Suppressor macrophage (primary cell): ENCODE data around the gene LPIN1.
"Not testable (repeated sequence)": the region's sequence is repeated elsewhere in the genome, so short reads cannot be mapped to it uniquely, and the experiment has no call there.

Experiments used
- DNase-seq, 4 experiments: peaks; one replicate each; pipeline ENCODE4 v3.0.0-alpha.2; 2020 to 2022

The LPIN1 gene

DNA sequence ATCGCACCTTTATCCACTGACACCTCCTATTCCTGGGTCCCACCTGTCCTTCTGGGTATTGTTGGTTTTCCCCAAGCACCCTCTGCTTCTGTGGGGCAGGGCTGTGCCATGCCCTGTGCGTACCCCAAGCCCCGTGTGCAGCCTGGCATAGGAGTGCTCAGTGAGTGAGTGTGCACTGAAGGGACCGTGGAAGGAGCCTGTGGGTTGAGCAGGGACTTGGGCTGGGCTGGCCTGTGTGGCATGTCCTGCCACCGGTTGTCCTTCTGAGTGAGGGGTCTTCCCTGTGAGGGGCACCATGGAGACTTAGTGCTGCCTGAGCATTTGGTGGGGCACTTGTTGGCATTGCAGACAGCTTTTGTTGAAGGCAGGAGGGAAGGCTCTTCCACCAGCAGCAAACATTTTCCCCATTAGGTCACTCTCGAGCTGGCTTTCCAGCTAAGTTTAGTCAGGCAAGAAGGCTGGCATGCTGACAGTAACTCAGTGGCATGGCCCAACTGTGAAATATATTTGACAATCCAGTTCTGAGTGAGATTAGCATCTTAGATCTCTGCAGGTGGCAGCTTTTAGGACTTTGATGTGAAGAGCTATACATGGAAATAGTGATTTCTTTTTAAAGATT lies 64.7 kb downstream of the LPIN1 start:
- DNase-seq = no peak

DNA sequence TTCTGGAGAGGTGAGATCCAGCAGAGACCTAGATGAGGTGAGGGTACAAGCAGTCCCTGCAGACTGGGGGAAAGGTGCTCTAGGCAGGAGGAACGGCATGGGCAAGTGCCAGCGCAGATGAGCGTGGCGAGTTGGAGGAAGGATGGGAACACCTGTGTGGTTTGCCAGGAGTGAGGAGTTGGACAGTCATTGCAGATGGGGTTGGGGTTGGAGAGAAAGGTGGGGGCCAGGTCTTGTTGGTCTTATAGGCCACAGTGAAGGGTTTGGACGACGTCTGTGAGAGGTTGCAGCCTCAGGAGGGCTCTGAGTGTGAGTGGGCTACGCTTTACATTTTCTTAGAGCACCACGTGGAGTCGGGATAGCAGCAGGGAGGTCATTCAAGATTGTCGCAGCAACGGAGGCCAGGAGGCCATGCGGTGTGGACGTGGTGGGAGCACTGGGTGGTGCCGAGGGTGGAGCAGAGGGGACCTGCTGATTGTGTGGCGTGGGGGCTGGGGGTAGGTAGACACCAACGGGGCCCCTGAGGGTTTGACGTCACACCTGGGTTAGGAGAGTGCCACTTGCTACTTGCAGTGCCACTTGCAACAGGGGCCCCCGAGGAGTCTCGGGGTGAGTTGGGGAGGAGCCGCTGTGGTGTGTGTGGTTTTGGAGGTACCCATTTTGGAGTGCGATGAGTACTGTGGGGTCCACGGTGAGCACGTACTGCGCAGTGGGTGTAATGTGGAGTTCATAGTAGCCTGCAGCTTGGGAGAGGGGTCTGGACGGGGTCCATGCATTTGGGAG lies 66.2 kb downstream of the LPIN1 start:
- DNase-seq = no peak

- DNase-seq = not testable (repeated sequence)
Observed at GRCh38 chr2:11813345-11813744, 66.9 kb downstream of the LPIN1 start.

DNA sequence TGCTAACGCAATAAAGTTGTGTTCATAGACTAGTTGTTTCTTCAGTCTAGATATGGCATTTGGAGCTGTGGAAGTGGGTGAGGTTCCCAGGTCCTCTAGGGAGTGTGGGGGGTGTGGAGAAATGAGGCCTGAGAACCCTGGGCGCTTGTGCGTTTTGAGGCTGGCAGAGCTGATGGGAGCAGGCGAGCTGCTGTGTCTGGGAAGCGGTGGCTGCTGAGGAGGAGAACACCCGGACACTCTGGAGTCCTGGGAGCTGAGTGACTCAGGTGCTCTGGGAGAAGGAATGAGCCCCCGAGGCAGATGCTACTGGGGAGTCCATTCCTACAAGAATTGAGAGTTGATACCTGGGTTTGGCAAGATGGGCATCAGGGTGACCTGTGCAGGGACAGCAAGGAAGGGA lies 67.5 kb downstream of the LPIN1 start:
- no peak for DNase-seq

DNA sequence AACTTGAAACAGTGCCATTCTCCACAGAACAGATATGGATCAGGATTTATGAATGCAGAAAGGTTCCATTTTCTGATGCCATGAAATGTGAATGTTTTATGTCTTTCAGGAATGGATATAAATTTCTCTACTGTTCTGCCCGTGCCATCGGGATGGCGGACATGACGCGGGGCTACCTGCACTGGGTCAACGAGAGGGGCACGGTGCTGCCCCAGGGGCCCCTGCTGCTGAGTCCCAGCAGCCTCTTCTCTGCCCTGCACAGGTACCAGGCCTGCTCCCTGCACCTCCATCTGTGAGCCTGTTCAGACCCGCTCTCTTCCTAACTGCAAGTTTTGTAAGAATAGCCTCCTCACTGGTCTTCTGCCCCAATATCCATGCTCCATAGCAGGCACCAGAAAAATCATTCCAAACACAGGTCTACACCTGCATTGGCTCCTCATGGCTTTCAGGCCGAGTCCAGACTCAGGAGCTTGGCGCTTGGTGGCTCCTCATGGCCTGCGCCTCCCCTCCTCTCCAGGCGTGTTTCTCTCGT lies 68.6 kb downstream of the LPIN1 start:
- no peak for DNase-seq

DNA sequence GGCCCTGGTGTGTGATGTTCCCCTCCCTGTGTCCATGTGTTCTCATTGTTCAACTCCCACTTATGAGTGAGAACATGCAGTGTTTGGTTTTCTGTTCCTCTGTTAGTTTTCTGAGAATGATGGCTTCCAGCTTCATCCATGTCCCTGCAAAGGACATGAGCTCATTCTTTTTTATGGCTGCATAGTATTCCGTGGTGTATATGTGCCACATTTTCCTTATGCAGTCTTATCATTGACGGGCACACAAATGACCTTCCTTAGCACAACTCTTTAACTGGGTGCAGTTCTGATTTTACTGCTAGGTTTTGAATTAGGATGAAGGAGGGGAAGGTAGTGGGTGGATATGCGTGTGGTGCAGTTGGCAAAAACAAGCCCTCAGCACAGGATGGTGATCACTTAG lies 70.5 kb downstream of the LPIN1 start:
- DNase-seq = not testable (repeated sequence)

GRCh38 chr2:11819235-11819729 lies 72.8 kb downstream of the LPIN1 start:
- no peak for DNase-seq

DNA sequence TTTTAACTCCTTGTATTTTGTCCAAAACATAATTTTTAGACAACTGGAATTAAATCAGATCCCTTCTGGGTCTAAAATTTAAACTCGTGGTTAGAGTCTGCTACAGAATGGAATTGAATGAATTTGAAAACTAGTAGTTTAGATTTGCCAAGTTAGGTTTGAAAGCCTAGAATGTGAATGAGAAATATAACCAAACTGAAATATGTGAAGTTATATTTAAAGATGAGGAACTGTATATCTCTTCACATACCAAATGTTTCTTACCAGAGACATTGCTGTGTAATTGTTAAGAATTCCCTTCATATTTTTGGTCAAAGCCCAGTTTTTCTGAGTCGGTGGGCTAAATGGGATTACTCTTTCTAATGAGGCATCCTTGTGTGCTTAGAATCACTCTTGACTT lies 74.2 kb downstream of the LPIN1 start:
- DNase-seq = no peak

DNA sequence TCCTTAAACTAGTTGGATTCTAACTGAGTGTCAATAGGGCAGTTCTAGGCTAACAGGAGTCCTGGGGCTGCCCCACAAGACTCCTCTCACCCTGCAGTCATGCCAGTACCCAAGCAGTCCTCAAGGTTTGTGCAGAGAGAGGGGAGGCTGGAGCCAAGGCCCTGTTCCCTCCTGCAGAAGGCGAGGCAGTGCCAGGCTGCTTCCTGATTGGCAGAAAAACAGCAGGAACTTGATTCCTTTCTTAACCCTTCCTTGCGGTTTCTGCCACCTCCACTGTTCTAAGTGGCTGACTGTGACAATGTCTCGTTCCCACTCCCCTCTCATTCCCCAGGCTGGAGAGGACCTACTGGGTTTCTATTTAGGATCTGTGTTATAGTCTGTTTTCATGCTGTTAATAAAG lies 75.3 kb downstream of the LPIN1 start:
- DNase-seq = no peak

DNA sequence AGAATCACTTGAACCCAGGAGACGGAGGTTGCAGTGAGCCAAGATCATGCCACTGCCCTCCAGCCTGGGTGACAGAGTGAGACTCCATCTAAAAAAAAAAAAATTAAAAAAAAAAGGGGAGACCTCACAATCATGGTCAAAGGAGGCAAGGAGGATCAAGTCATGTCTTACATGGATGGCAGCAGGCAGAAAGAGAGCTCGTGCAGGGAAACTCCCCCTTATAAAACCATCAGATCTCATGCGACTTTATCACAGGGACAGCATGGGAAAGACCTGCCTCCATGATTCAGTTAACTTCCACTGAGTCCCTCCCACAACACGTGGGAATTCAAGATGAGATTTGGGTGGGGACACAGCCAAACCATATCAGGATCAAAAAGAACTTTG lies 75.9 kb downstream of the LPIN1 start:
- not testable (repeated sequence) for DNase-seq

DNA sequence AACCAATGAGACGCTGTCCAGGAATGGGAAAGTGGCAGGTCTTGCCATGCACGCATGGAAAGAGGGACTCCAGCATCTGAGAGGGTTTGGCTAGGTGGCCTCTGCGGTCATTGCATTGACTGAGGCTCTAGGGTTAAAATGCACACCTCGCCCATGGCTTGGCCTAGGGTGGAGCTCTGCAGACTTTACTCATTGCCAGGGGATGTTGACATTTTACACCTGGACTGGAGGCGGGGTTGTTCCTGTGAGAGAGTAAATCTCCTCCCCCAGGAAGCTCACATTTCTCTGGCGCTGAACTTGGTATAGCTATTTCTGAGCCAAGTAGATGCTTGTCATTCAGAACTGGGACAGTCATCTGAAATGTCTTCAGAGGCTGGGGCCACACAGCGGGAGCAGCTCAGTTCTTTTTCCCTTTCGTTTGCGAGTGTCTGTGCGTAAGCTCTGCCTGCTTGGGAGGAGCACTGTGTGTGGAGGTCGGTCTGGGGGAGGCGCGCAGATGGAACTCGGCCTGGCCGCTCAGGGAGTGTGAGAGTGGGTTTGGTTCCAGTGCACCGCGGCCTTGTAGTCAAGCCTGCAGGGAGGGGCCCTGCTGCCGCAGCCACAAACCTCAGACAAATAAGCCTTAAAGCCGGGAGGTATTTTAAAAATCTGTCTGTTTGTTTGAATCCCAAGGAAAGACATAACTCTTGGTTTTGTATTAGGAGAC lies 76.5 kb downstream of the LPIN1 start:
- DNase-seq = no peak

GRCh38 chr2:11824901-11825828 lies 78.7 kb downstream of the LPIN1 start:
- no peak for DNase-seq

GRCh38 chr2:11827547-11827946 lies 81.1 kb downstream of the LPIN1 start:
- DNase-seq = no peak

GRCh38 chr2:11828933-11829323 lies 82.5 kb downstream of the LPIN1 start:
- no peak for DNase-seq

GRCh38 chr2:11829324-11829946 lies 83.0 kb downstream of the LPIN1 start:
- DNase-seq = peak; percentile 56 to 77 (median 64)

- peak; percentile 81 to 94 (median 88) for DNase-seq
Observed at GRCh38 chr2:11829947-11830707, 83.7 kb downstream of the LPIN1 start.

DNA sequence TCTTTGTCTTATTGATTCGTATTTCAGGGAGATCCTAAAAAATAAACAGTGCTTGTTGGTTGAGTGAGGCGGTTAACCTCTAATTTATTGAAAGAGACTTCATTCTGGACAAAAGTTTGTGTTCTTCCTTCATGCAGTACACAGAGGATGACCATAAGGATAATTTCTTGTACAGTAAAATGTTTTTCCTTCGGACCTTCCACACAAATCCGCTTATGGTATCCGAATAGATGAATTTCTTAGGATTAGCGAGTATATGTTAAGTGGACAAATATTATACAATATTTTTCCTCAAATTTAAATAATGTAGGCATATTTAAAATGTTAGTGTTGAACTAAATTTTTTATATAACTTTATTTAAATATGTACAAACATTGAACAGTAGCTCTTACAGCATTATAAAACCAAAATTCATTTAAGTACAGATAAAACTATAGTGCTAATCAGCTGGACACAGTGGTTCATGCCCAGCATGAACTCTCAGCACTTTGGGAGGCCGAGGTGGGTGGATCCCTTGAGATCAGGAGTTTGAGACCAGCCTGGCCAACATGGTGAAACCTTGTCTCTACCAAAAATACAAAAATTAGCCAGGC lies 84.4 kb downstream of the LPIN1 start:
- no peak for DNase-seq

GRCh38 chr2:11831415-11831814 lies 85.0 kb downstream of the LPIN1 start:
- no peak for DNase-seq

DNA sequence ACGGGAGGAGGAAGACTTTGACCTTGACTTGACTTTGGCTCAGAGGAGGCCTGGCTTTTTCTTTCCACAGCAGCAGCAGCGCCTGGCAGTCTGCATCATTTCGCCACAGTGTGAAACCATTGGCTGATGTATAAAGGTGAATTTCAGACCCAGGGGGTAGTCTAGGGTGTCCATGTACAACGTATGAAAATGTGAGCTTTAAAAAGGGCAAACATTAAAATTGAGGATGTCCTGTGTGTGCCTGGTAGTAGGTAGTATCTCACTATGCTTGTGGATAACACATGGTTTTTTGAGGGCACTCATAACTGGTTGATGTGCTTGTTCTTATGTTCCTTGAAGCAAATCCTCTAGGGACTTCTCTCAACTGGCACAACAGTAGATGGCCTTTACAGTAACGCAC lies 86.1 kb downstream of the LPIN1 start:
- no peak for DNase-seq

DNA sequence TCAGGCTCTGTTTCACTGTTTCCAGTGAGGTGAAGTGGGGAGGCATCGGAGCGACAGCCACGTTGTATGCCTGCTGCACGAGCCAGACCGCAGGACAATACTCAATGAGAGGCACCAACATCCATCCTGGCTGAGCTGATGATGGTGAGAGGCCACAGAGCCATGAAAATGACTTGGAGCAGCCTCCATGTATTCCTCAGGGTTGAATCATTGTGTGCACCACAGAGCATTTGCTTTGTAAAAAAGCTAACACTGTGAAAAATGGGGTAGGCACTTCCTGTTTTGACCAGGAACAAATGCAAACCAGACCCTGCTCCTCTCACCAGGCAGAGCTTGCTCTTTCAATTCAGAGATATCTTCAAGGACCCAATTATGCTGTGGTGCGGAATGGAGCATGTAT lies 87.2 kb downstream of the LPIN1 start:
- peak in 3 of 4 experiments; percentile 23 to 54 (median 52) for DNase-seq
